Measurements from ENCODE around the gene OR2Y1.

DNA sequence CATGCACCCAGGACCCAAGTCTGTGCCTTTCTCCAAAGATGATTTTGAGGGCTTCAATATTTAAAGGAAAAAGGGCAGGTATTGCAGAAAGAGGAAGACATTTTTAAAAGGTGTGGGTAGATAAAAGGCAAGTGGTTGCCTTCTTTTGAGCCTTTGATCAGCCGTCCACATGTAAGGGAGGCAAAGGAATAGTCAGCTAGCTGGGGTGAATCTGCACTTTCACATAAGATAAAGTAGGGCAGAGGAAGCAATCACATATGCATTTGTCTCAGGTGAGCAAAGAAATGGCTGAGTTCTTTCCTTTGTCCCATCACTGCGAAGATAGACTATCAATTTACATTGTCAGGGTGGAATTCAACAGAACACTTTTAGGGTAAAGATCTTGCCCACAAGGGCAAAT lies 42.9 kb upstream of the OR2Y1 start:
- TF ChIP-seq CTCF (IDR thresholded peaks at IDR 0.05), result no peak
- no peak for TF ChIP-seq POLR2A (IDR thresholded peaks at IDR 0.05)
